ENCODE measurements around the gene CCNL2.
A peak's percentile ranks its signal among the peaks of the same experiment; 100 is the strongest.

CCNL2 gene

GRCh38 chr1:1425753-1426495, 26.8 kb upstream of the CCNL2 start:
- in situ Hi-C loops (cut with HindIII; ENCODE audit: low pct_ligation_motif_present, low sequenced_read_pairs) = no loop called here
- no peak for TF ChIP-seq CTCF (IDR thresholded peaks at IDR 0.05; ENCODE audit: low read depth, low read length, missing control alignments)
- DNase-seq = no peak
- no peaks in the 10 kb centered on the region for H3K36me3 ChIP-seq (replicated peaks)
- no peak overlapping the region for H3K4me3 ChIP-seq (ENCODE audit: low read depth, low read length)
- H3K27ac ChIP-seq = no peak overlapping the region
- H3K27me3 ChIP-seq (replicated peaks) = no peaks in the 10 kb centered on the region

DNA sequence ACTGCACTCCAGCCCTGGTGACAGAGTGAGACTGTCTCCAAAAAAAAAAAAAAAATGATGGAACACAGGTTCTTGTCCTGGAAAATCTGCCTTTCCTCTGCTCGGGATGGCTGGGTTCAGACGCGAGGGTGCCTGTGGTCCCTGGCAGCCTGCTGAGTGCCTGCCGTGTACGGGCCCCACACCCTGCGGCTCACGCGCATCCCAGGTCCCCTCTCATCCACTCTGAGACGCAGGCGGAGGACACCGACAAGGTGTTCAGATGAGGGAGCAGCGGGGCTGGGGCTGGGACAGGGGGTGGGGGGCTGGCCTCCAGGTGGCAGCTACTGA, 26.3 kb upstream of the CCNL2 start:
- no peak for TF ChIP-seq CTCF (IDR thresholded peaks at IDR 0.05; ENCODE audit: low read depth, low read length, missing control alignments)
- Histone ChIP-seq H3K27ac (no peak overlapping the region), H3K4me3 (ENCODE audit: low read depth, low read length) (no peak overlapping the region), H3K36me3 (replicated peaks) (no peaks in the 10 kb centered on the region), H3K27me3 (replicated peaks) (no peaks in the 10 kb centered on the region)
- in situ Hi-C loops (cut with HindIII; ENCODE audit: low pct_ligation_motif_present, low sequenced_read_pairs) = no loop called here
- no peak for DNase-seq

DNA sequence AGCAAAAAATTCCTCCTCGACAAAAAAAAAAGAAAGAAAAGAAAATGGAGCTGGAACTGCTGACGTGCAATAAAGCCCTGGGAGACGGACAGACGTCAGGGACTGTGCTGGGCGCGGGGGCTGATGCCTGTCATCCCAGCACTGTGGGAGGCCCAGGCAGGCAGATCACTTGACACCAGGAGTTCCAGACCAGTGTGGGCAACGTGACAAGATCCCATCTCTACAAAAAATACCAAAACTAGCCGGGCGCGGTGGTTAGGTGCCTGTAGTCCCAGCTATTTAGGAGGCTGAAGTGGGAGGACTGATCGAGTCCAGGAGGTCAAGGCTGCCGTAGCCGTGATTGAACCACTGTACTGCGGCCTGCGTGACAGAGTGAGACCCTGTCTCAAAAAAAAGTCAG, 25.6 kb upstream of the CCNL2 start:
- no peak for DNase-seq
- no peaks in the 10 kb centered on the region for H3K27me3 ChIP-seq (replicated peaks)
- in situ Hi-C loops (cut with HindIII; ENCODE audit: low pct_ligation_motif_present, low sequenced_read_pairs) = no loop called here
- H3K27ac ChIP-seq = no peak overlapping the region
- no peaks in the 10 kb centered on the region for H3K36me3 ChIP-seq (replicated peaks)
- TF ChIP-seq CTCF (IDR thresholded peaks at IDR 0.05; ENCODE audit: low read depth, low read length, missing control alignments) = no peak
- H3K4me3 ChIP-seq (ENCODE audit: low read depth, low read length) = no peak overlapping the region

- in situ Hi-C loops (cut with HindIII; ENCODE audit: low pct_ligation_motif_present, low sequenced_read_pairs) = no loop called here
- no peaks in the 10 kb centered on the region for H3K36me3 ChIP-seq (replicated peaks)
- TF ChIP-seq CTCF (IDR thresholded peaks at IDR 0.05; ENCODE audit: low read depth, low read length, missing control alignments) = no peak
- H3K27me3 ChIP-seq (replicated peaks) = no peaks in the 10 kb centered on the region
- no peak for DNase-seq
- no peak overlapping the region for H3K27ac ChIP-seq
- no peak overlapping the region for H3K4me3 ChIP-seq (ENCODE audit: low read depth, low read length)
Observed at GRCh38 chr1:1423245-1423597, 24.1 kb upstream of the CCNL2 start.

- TF ChIP-seq CTCF (IDR thresholded peaks at IDR 0.05; ENCODE audit: low read depth, low read length, missing control alignments) = no peak
- DNase-seq = peak; percentile 49
- Histone ChIP-seq H3K4me3 (ENCODE audit: low read depth, low read length) (no peak overlapping the region), H3K27ac (no peak overlapping the region), H3K36me3 (replicated peaks) (no peaks in the 10 kb centered on the region), H3K27me3 (replicated peaks) (no peaks in the 10 kb centered on the region)
- in situ Hi-C loops (cut with HindIII; ENCODE audit: low pct_ligation_motif_present, low sequenced_read_pairs) = no loop called here
Observed at GRCh38 chr1:1422465-1423244, 23.5 kb upstream of the CCNL2 start.

All from brain microvascular endothelial cell (primary cell).